ENCODE results near the gene CYP2B6.

- TF ChIP-seq POLR2A (IDR thresholded peaks at IDR 0.05) = no peak
- TF ChIP-seq, protein P1, sequence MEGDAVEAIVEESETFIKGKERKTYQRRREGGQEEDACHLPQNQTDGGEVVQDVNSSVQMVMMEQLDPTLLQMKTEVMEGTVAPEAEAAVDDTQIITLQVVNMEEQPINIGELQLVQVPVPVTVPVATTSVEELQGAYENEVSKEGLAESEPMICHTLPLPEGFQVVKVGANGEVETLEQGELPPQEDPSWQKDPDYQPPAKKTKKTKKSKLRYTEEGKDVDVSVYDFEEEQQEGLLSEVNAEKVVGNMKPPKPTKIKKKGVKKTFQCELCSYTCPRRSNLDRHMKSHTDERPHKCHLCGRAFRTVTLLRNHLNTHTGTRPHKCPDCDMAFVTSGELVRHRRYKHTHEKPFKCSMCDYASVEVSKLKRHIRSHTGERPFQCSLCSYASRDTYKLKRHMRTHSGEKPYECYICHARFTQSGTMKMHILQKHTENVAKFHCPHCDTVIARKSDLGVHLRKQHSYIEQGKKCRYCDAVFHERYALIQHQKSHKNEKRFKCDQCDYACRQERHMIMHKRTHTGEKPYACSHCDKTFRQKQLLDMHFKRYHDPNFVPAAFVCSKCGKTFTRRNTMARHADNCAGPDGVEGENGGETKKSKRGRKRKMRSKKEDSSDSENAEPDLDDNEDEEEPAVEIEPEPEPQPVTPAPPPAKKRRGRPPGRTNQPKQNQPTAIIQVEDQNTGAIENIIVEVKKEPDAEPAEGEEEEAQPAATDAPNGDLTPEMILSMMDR (IDR thresholded peaks at IDR 0.05) = no peak
- TF ChIP-seq EP300 (IDR thresholded peaks at IDR 0.05) = no peak
- TF ChIP-seq POLR2AphosphoS5 (IDR thresholded peaks at IDR 0.05) = no peak
These were observed 43.5 kb upstream of the CYP2B6 start for GRCh38 chr19:40947573-40947972.

Data from sigmoid colon (tissue), 4 donors.